Measurements from ENCODE around the gene HOXB4.

The HOXB4 gene

GRCh38 chr17:48593126-48593829, 15.1 kb upstream of the HOXB4 start, which contains the start of gene HOXB5:
Gene HOXB5, minus strand, starts transcription at chr17:48593779. Its CDS starts 97 bp downstream, at chr17:48593682.
- peak within 1 kb of the TSS; percentile 60 for H3K4me3 ChIP-seq (ENCODE audit: low read depth, low read length)
- in situ Hi-C loops (cut with HindIII; ENCODE audit: low sequenced_read_pairs): loop anchor here (5.0 kb wide), 1 partner anchor 246 kb away; no protein-coding TSS in a partner anchor
- TF ChIP-seq CTCF (IDR thresholded peaks at IDR 0.05; ENCODE audit: low read depth, low read length, missing control alignments): no peak
- DNase-seq (ENCODE audit: low read depth): no peak

GRCh38 chr17:48592577-48592976, 14.4 kb upstream of the HOXB4 start:
- no peak for DNase-seq (ENCODE audit: low read depth)
- TF ChIP-seq CTCF (IDR thresholded peaks at IDR 0.05; ENCODE audit: low read depth, low read length, missing control alignments): no peak
- in situ Hi-C loops (cut with HindIII; ENCODE audit: low sequenced_read_pairs): loop anchor here (5.0 kb wide), 1 partner anchor 245 kb away; no protein-coding TSS in a partner anchor
- H3K4me3 ChIP-seq (ENCODE audit: low read depth, low read length): peak overlapping the region; percentile 60

- peak overlapping the region; percentile 60 for H3K4me3 ChIP-seq (ENCODE audit: low read depth, low read length)
- TF ChIP-seq CTCF (IDR thresholded peaks at IDR 0.05; ENCODE audit: low read depth, low read length, missing control alignments): no peak
- DNase-seq (ENCODE audit: low read depth): no peak
- in situ Hi-C loops (cut with HindIII; ENCODE audit: low sequenced_read_pairs): loop anchor here (5.0 kb wide), 1 partner anchor 245 kb away; no protein-coding TSS in a partner anchor
Observed at GRCh38 chr17:48592057-48592514, 13.9 kb upstream of the HOXB4 start.

GRCh38 chr17:48591255-48592056, 13.3 kb upstream of the HOXB4 start:
- in situ Hi-C loops (cut with HindIII; ENCODE audit: low sequenced_read_pairs): loop anchor here (5.0 kb wide), 1 partner anchor 244 kb away; no protein-coding TSS in a partner anchor

GRCh38 chr17:48590607-48591161, 12.5 kb upstream of the HOXB4 start:
- no peak overlapping the region for H3K4me3 ChIP-seq (ENCODE audit: low read depth, low read length)
- DNase-seq (ENCODE audit: low read depth): no peak
- in situ Hi-C loops (cut with HindIII; ENCODE audit: low sequenced_read_pairs): loop anchor here (5.0 kb wide), 1 partner anchor 243 kb away; no protein-coding TSS in a partner anchor
- no peak for TF ChIP-seq CTCF (IDR thresholded peaks at IDR 0.05; ENCODE audit: low read depth, low read length, missing control alignments)

More at GRCh38 chr17:48591255-48592056, 13.3 kb upstream of the HOXB4 start:
- H3K4me3 ChIP-seq (ENCODE audit: low read depth, low read length): peak overlapping the region; percentile 60
- no peak for DNase-seq (ENCODE audit: low read depth)
- no peak for TF ChIP-seq CTCF (IDR thresholded peaks at IDR 0.05; ENCODE audit: low read depth, low read length, missing control alignments)
